Neural progenitor cell (in vitro differentiated cells): ENCODE results near the gene CMTM4.

Experiments
- CTCF ChIP-seq: fragments of 200-600 bp; sonication (generic); IDR thresholded peaks from 2 replicates; pipeline ENCODE4 v1.5.1; 2017; ENCODE audit warnings: antibody characterized with exemption, mild to moderate bottlenecking
- EZH2 ChIP-seq: fragments of 200-600 bp; sonication (generic); IDR thresholded peaks from 2 replicates; pipeline ENCODE4 v1.6.1; 2017; ENCODE audit warnings: antibody characterized with exemption, mild to moderate bottlenecking, moderate library complexity
- EZH2phosphoT487 ChIP-seq: fragments of 200-600 bp; sonication (generic); IDR thresholded peaks from 2 replicates; pipeline ENCODE4 v1.6.1; 2017; ENCODE audit warnings: antibody characterized with exemption

DNA sequence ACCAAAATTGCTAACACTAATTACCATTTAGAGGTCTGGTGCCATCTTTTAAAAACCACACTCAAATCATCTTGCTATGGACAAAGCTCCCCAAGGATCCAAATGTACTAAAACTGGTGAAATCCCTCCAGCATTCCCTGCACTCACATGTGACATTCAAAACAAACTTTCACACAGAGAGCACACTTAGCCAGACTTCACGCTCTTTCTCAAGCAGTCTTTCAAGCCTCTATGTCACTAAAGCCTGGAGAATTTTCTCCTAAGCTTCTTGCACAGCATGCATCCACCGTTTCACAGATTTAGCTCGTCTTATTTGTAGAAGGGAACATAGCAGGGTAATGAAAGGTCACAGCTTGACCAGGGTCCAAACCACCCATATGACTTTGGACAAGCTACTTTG is 72.8 kb downstream of the CMTM4 start:
- no peak for TF ChIP-seq CTCF
- TF ChIP-seq EZH2phosphoT487 = no peak
- no peak for TF ChIP-seq EZH2
